Liver (tissue), 9 donors: ENCODE data around the gene GRB2. TPM values are rescaled to one million over a fixed set of nuclear protein-coding genes. Genes with fewer than 3 reads are reported as not detected.

Experiments
- DNase-seq: peaks from one replicate; pipeline ENCODE4 v3.0.0-alpha.2; 2017; ENCODE audit warnings: low spot score
- H3K27ac ChIP-seq, 2 donors: one replicate each; pipeline ENCODE4 v1.7.0; 2013; ENCODE audit warnings: inconsistent platforms in 2 of 2, low read length in 2 of 2, control low read depth in 1 of 2, low read depth in 1 of 2, mild to moderate bottlenecking in 1 of 2
- H3K27me3 ChIP-seq, 4 donors: one replicate each; pipeline versions ENCODE4 v1.6.1 to v1.7.0; 2013; ENCODE audit warnings: low read length in 3 of 4, inconsistent platforms in 1 of 4, mild to moderate bottlenecking in 1 of 4, moderate library complexity in 1 of 4; ENCODE audit not compliant: control insufficient read depth in 4 of 4, insufficient read depth in 4 of 4
- H3K36me3 ChIP-seq, 4 donors: one replicate each; pipeline versions ENCODE4 v1.6.1 to v1.7.0; 2013; ENCODE audit warnings: low read length in 3 of 4, mild to moderate bottlenecking in 3 of 4, low read depth in 1 of 4, moderate library complexity in 1 of 4; ENCODE audit not compliant: control insufficient read depth in 4 of 4, insufficient read depth in 3 of 4
- H3K4me1 ChIP-seq, 4 donors: one replicate each; pipeline versions ENCODE4 v1.6.1 to v1.7.0; 2013; ENCODE audit warnings: low read length in 3 of 4, mild to moderate bottlenecking in 3 of 4, moderate library complexity in 1 of 4; ENCODE audit not compliant: control insufficient read depth in 4 of 4, insufficient read depth in 4 of 4
- H3K4me3 ChIP-seq, 3 donors: one replicate each; pipeline versions ENCODE4 v1.6.1 to v1.7.0; 2013; ENCODE audit warnings: low read length in 3 of 3, control low read depth in 1 of 3, low read depth in 1 of 3, mild to moderate bottlenecking in 1 of 3
- H3K9ac ChIP-seq, 2 donors: one replicate each; pipeline ENCODE4 v1.7.0; 2013; ENCODE audit warnings: low read length in 2 of 2, mild to moderate bottlenecking in 2 of 2, moderate library complexity in 2 of 2, control low read depth in 1 of 2, low read depth in 1 of 2
- H3K9me3 ChIP-seq, 4 donors: one replicate each; pipeline versions ENCODE4 v1.6.1 to v1.7.0; 2013; ENCODE audit warnings: low read length in 3 of 4; ENCODE audit not compliant: control insufficient read depth in 4 of 4
- ATF3 ChIP-seq: IDR thresholded peaks from 2 replicates; pipeline ENCODE4 v1.6.1; 2016; ENCODE audit warnings: antibody characterized with exemption
- CTCF ChIP-seq: fragments of 150-350 bp; IDR thresholded peaks from 2 replicates; pipeline ENCODE4 v1.5.1; 2017; ENCODE audit warnings: improper control_type of control experiment, low read depth, low read length; ENCODE audit not compliant: missing input control
- FOXA1 ChIP-seq: IDR thresholded peaks from 2 replicates; pipeline ENCODE4 v1.6.1; 2016; ENCODE audit warnings: antibody characterized with exemption
- FOXA2 ChIP-seq: IDR thresholded peaks from 2 replicates; pipeline ENCODE4 v1.6.1; 2016; ENCODE audit warnings: antibody characterized with exemption
- GABPA ChIP-seq, 2 donors: IDR thresholded peaks in 1 of 2; conservative IDR thresholded peaks in 1 of 2; 2 replicates each; pipeline ENCODE4 v1.6.1; 2016; ENCODE audit warnings: antibody characterized with exemption in 2 of 2, mild to moderate bottlenecking in 1 of 2, moderate library complexity in 1 of 2
- HNF4A ChIP-seq, 2 donors: conservative IDR thresholded peaks; 2 replicates each; pipeline ENCODE4 v1.6.1; 2016; ENCODE audit warnings: antibody characterized with exemption in 2 of 2, mild to moderate bottlenecking in 2 of 2
- HNF4G ChIP-seq: IDR thresholded peaks from 2 replicates; pipeline ENCODE4 v1.6.1; 2016; ENCODE audit warnings: antibody characterized with exemption
- MAX ChIP-seq: IDR thresholded peaks from 2 replicates; pipeline ENCODE4 v1.6.1; 2016; ENCODE audit warnings: antibody characterized with exemption
- NR2F2 ChIP-seq: IDR thresholded peaks from 2 replicates; pipeline ENCODE4 v1.6.1; 2016; ENCODE audit warnings: antibody characterized with exemption
- RAD21 ChIP-seq, 2 donors: IDR thresholded peaks; 2 replicates each; pipeline ENCODE4 v1.6.1; 2016; ENCODE audit warnings: antibody characterized with exemption in 2 of 2, mild to moderate bottlenecking in 2 of 2
- REST ChIP-seq: IDR thresholded peaks from 2 replicates; pipeline ENCODE4 v1.6.1; 2016; ENCODE audit warnings: antibody characterized with exemption, mild to moderate bottlenecking
- RXRA ChIP-seq, 2 donors: IDR thresholded peaks; 2 replicates each; pipeline ENCODE4 v1.6.1; 2017 to 2018; ENCODE audit warnings: antibody characterized with exemption in 2 of 2, mild to moderate bottlenecking in 1 of 2
- SP1 ChIP-seq: IDR thresholded peaks from 2 replicates; pipeline ENCODE4 v1.6.1; 2018; ENCODE audit warnings: antibody characterized with exemption, mild to moderate bottlenecking
- TAF1 ChIP-seq: conservative IDR thresholded peaks from 2 replicates; pipeline ENCODE4 v1.6.1; 2016; ENCODE audit warnings: antibody characterized with exemption, mild to moderate bottlenecking
- YY1 ChIP-seq: IDR thresholded peaks from 2 replicates; pipeline ENCODE4 v1.6.1; 2016; ENCODE audit warnings: antibody characterized with exemption, mild to moderate bottlenecking
- ZBTB33 ChIP-seq: IDR thresholded peaks from 2 replicates; pipeline ENCODE4 v1.6.1; 2016; ENCODE audit warnings: antibody characterized with exemption
- WGBS: extraction: QIAGEN DNeasy Blood & Tissue Kit; methylation state at CpG from one replicate; pipeline ENCODE4 v1.1.7; 2013; 5-methylcytosine and 5-hydroxymethylcytosine counted together
- polyA plus RNA-seq, 2 donors: library from polyadenylated mRNA; stranded (reverse) in 1 of 2; unstranded in 1 of 2; fragments of 200-250 nt in 1 of 2; fragments of >200 nt in 1 of 2; fragmentation: Nextera tagmentation in 1 of 2; extraction: Ambion mirVana in 1 of 2; gene quantifications; one replicate each; pipeline versions ENCODE4 v1.2.1 to v1.2.3, GENCODE V29; 2013 to 2015
- total RNA-seq, 2 donors: library from RNA; depleted of rRNA; stranded (reverse); fragments of >200 nt; gene quantifications; one replicate each; pipeline ENCODE4 v1.2.3, GENCODE V29; 2014
- donor health status: healthy.
- donor health status: healthy.
- donor health status: healthy.
- donor health status: healthy.
- donor health status: healthy.

GRB2 gene
- total and polyA plus RNA-seq, 4 donors = 36.0 to 91.8 (median 49.6) TPM

- no peak overlapping the region for H3K4me3 ChIP-seq
- WGBS = 90% methylated on average over 2 of the region's 2 CpGs
- H3K27me3 ChIP-seq = no peaks in the 10 kb centered on the region
- H3K9me3 ChIP-seq = no peaks in the 10 kb centered on the region
- no peak overlapping the region for H3K9ac ChIP-seq
- H3K4me1 ChIP-seq = peaks cover 1 to 19% (median 12%) of the 10 kb centered on the region in 4 donors
- no peaks in the 10 kb centered on the region for H3K36me3 ChIP-seq
- TF ChIP-seq FOXA1 (no peak), SP1 (no peak), TAF1 (no peak), HNF4G (no peak), HNF4A (conservative IDR thresholded peaks at IDR 0.05) (no peak)
- DNase-seq = no peak
- H3K27ac ChIP-seq = no peak overlapping the region
These were observed 2.3 kb upstream of the GRB2 start for GRCh38 chr17:75407655-75408352.

- H3K4me3 ChIP-seq = peak overlapping the region; percentile 24 to 73 (median 50)
- TF ChIP-seq ATF3 (no peak), SP1 (no peak), YY1 (no peak), CTCF (no peak), GABPA (IDR thresholded peaks at IDR 0.05 in 1 of 2, conservative IDR thresholded peaks at IDR 0.05 in 1 of 2) (no peak), REST (no peak), NR2F2 (no peak), TAF1 (no peak), FOXA2 (no peak), RAD21 (IDR thresholded peaks at IDR 0.05) (no peak), FOXA1 (no peak), ZBTB33 (no peak), HNF4G (no peak), MAX (no peak), RXRA (IDR thresholded peaks at IDR 0.05) (no peak)
- no peak for DNase-seq
- WGBS = 29% methylated on average over 9 of the region's 9 CpGs
- H3K27ac ChIP-seq = peak overlapping the region in 1 of 2 donors; percentile 27
- no peaks in the 10 kb centered on the region for H3K36me3 ChIP-seq
- H3K4me1 ChIP-seq = peaks cover 1 to 18% (median 10%) of the 10 kb centered on the region in 4 donors
- H3K27me3 ChIP-seq = no peaks in the 10 kb centered on the region
- peak overlapping the region in 1 of 2 donors; percentile 14 for H3K9ac ChIP-seq
- no peaks in the 10 kb centered on the region for H3K9me3 ChIP-seq
These were observed 741 bp upstream of the GRB2 start for GRCh38 chr17:75406222-75406615.
